Measurements from ENCODE around the gene ZFAND2B.

ZFAND2B gene

DNA sequence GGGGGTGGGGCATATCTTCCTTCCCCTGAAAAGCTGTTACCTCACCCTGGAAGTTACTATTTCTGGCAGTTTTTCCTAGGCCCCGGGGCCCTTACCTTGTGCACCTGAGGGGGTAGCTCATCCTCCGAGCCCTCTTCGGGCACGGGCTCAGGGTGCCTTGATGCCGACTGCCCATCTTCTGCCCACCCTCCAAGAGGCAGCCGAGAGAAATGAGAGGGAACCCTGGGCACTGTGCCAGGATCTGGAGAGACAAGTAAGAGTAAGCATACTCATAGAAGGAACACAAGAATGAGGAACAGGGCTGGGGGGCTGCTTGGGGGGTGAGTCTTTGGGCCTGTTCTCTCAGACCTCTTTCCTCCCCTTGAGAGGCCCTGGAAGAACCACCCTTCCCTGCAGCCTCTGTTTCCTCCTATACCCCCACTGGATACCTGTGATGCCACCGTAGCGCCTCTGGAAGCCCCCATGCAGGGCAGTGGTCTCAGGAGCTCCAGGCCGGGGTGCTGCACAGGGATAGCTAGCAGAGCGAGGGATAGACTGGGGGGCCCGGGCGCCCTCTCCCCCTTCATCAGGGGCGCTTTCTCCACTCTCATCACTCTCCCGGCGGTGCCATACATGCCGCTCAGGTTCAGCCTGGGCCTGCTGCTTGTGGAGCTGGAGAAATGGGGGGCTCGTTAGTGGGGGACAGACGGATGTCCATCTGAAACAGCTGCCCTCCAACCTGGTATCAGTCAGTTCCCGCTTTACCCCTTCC is 14.2 kb downstream of the ZFAND2B start:
- no peak for DNase-seq (ENCODE audit: low spot score)

DNA sequence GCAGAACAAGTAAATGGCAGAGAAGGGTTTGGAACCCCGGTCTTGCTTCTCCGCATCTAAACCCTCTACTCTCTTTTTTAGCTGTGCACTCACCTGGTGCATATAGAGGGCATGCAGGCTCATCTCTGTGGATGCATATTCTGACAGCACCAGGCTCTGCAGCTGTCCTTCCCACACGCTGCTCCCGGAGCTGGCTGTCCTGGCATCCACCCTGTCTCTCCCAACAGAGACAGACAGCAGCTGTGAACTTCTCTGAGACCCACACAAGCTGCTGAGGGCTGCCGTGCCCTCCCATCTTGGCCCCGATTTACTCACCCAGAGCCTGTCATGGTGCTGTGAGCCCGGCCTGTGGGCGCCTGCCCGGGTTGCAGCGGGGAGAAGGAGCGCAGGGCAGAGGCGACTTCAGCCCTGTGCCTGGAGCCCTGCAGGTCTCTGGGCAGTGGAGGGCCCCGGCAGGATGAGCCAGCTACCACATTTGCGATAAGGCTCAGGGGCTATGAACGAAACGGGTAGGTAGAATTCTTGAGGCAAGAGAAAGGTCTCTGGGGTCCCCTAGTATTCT is 15.5 kb downstream of the ZFAND2B start:
- no peak for DNase-seq (ENCODE audit: low spot score)

DNA sequence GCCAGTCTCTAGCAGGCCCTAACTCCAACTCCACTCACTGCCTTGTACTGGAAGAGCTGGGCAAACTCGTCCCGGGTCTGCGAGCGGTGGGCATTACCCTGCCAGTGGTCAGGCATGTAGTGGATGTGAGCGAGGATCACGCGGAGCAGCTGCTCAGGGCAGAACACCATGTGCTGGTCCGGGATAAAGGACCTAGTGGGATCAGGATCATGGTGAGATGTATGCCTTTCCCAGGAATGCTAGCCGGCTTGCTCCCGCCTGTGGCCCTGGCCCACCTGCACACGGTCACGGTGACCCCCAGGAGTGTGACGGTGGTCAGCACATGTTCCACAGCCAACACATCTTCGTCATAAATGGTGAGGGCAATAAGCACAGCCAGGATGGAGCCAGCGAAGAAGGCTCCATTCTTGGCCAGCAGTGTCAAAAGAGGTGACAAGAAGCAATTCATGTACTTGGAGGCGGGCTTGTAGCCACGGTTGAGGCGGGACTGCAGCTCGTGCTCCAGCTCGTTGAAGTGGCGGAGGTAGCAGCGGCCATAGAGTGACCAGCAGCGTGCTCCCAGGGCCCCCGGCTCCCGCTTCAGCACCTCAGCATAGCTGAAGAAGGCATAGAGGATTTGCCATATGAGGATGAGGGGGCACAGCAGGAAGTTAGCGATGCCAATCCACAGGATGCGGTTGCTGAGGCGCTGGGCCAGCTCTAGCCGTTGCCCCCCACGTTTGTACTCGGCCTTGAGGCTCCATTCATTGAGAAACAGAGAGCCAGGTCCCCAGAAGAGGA is 17.4 kb downstream of the ZFAND2B start:
- no peak for DNase-seq (ENCODE audit: low spot score)

DNA sequence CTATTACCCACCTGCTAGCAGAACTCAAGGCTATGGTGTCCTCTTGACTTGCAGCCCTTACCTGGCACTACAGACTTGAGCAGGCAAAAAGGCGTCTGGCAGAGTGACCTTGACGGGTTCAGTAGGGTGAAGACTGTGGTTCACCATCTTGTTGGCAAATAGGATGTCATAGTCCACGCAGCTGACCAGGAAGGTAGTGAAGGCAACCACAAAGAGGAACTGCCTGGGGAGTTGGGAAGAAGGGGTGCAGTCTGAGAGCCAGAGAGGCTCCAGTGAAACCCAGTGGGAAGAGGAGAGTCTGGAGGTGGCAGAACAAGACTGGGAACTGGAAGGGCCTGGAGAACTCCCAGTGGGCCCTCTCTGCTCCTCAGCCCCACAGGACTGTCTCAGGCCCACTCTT is 18.8 kb downstream of the ZFAND2B start:
- no peak for DNase-seq (ENCODE audit: low spot score)

DNA sequence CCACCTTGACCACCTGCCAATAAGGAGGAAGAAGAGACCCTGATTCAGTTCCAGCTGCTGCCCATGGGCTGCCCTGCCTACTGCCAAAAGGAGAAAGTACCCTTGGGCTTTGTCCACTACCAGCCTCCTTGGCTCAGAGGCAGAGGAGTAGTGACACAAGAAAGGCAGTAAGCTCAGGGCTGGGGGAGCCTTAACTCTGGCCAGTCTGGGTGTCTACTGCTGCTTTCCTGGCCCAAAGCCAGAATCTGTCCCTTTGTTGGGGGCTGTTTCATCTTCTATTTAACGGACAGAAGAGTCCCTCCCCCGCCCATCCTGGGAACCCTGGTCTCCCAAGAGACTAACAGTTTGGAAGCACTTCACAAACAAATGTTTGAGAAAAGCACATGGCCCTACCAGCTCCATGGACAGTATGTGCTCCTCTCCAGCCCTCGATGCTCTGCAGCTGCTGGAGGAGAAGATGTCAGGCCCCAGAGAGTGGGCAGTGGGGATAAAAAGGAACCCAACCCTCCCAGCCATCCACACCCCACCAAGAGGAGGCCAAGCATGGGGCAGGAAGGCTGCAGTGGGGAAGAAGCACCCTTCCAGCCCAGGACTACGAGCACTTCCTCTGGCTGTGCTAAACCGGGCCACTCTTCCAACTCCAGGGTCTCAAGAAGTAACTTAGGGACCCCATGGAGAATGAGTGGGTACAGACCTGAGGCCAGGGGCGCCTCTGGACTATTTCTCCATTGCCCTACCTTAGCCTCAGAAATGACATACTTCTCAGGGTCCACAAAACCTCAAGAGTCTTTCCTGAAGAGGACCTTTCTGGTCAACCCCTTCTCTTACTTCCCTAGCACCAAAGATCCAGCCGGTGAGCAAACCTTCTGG is 21.7 kb downstream of the ZFAND2B start:
- no peak for DNase-seq (ENCODE audit: low spot score)

DNA sequence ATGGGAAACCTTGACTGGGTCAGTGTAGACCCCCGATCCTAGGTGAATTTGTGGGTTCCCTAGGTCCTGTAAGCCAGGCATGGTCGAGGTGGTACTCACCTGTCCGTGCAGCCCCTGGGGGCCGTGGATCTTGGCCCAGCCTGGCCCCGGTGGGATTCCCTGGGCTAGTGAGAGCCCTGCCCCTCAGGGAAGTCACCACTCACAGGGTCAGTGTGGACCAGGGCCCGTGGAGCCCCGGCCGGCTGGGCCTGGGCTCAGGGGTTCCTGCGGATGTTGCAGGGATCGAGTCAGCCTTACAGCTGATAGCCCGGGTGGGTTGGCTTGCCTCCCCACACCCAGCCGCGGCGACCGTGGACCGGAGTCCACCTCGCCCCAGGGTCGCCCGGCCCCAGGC is 22.3 kb downstream of the ZFAND2B start:
- no peak for DNase-seq (ENCODE audit: low spot score)

DNA sequence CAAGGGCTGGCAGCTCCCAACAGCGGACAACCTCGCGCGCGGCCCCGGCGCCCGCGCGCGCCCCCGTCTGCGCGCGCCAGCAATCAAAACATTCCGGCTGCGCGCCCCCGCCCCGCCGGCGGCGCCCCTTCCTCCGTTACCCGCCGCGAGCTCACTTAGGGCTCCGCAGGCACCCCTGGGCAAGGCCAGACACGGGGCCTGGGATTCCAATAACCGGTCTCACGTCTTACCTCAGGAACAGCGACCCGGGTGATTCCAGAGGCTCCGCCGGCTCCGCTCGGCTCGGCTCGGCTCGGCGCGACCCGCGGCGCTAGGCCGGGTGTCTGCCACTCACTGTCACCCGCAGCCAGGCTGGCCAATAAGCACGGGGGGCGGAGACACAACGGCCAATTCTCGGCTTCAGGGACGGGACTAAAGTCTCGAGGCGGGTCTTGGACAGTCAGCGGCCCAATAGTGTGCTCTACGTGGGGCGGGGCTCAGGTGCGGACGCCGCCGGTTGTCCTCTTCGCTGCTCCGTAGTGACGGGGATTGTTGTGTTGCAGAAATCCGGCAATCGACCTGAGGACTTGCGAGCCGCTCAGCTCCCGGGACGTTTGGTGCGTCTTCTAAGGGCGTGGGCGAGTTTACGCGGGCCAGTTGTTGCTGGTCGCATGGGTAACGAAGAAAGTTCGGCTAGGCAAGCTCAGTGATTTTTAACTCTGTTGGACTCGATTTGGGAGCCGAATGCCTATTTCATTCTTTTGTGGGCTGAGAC is 22.9 kb downstream of the ZFAND2B start, which contains the start of the genes ANKZF1 and ATG9A:
ANKZF1 (plus strand) TSS at position 502 of the 754 bp plus-strand sequence. CDS start 452 bp downstream, outside the sequence.
ATG9A (minus strand) TSS at position 332 of the 754 bp plus-strand sequence. CDS start 1,612 bp downstream, outside the sequence.
- peak; percentile 97 for DNase-seq (ENCODE audit: low spot score)

DNA sequence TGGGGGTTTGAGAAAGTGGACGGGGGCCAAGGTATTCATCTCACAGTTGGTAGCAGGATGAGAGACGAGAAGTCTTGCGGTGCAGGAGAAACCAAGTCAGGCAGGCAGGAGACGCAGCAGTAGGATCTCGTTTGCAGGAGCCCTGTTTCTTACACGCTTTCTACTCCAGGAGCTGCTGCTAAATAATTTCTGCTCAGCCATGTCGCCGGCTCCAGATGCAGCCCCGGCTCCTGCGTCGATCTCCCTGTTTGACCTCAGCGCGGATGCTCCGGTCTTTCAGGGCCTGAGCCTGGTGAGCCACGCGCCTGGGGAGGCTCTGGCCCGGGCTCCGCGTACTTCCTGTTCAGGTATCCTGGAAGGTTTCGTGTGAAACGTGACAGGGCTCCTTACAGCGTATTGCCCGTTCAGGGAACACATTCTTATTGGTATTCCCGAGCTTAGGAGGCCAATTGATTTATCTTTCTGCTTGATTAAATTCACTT is 23.5 kb downstream of the ZFAND2B start:
- DNase-seq (ENCODE audit: low spot score): no peak

DNA sequence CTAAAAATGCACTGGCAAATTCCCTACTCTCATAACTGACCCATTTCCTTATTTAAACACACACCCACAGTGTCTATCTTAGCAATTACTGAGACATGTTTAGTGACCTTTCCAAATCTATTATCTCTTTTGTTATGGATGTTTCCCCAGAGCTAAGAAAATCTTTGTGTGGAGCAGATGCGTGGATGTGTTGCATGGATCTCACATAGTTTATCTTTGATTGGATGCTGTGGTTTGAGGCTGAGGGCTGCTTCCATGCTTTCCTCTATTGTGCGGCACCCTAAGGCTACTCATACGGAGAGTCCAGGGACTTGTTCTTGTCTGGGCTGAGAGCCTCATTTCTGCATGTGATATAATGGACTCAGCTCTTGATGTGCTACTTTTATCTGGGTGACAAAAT is 27.7 kb downstream of the ZFAND2B start:
- DNase-seq (ENCODE audit: low spot score): no peak

DNA sequence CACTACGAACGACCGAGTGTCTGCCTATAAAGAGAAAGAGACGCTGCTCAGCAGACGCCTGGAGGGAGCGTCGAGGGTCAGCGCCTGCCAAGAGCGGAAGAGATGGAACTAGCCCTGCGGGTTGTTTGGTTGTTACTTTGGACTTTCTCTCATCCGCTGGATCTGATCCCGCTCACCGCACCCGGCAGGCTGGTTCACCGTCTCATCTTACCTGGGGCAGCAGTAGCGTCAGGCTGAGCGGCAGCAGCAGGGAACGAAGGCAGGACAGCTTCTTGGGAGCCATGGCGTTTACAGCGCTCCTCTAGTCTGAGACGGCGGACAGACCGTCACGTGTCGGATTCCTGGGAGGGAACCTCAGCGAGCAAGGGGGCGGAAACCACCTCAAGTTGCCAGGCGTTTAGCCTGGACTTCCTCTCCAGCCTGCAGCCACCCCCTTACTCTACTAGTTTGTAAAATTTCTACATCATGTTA is 36.7 kb downstream of the ZFAND2B start:
- DNase-seq (ENCODE audit: low spot score): no peak

DNA sequence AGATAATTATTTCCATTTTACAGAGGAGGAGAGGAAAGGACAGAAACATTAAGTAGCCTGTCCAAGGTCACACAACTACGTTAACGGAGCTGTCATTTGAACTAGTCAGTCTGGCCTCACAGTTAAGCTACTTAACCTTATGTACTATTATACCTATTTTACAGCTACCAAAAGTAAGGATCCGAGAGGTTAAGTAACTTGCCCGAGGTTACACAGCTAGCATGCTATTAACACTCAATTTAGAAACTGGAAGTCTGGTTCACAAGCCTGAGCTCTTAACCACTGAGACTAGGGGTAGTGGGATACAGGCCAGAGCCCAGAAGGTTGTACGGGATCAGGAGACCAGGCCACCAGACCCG is 38.2 kb downstream of the ZFAND2B start:
- no peak for DNase-seq (ENCODE audit: low spot score)

DNA sequence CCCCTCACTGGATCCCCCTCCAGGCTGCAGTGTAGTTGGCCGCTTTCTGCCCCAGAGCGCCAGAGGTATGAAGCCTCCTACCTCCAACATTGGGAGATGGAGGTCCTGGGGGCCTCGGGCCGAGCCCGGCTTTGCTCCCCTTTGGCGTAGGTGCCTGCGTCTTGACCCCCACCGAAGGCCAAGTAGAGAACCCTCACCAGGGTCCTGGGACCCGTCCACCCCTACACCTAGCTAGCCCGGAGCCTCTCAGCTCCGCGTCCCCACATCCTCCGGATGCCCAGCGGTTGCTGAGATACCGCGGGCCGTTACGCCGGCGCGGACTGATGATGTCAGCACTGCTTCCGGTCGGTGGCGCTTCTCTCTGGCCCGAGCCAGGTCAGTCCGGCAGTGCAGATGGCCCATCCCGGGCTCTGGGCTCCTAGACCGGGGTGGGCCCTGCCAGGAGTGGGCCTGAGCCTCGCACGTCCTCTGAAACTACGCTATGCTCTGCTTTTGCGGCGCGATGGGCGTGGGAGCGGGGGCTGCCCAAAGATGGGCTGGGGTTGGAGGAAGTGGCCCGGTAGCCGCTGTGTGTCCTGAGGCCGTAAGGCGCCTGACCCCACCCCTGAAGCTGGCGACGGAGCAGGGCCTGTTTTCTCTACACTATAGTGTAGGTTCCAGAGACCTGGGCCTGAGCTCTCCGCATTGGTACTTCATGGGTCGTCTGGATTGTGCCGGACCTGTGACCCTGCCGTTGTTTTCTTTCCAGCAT is 38.7 kb downstream of the ZFAND2B start, which contains the start of the genes GLB1L and STK16:
GLB1L (minus strand) TSS at position 297 of the 751 bp plus-strand sequence. CDS start 1,871 bp downstream, outside the sequence.
STK16 (plus strand) TSS at position 332 of the 751 bp plus-strand sequence. CDS start 521 bp downstream, outside the sequence.
- DNase-seq (ENCODE audit: low spot score): peak; percentile 84

DNA sequence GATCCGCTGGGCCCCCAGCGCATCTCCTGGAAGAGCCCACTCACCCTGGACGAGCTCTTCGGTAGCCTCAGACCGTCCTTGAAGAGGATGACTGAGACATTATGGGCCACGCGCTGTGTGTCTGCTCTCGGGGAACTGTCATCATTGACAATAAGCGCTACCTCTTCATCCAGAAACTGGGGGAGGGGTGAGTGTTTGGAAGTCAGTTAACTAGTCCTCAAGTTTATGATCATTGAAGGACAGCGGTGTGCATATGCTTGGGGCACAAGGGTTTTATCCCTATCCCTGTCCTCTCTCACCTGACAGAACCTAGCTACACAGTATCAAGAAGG is 39.3 kb downstream of the ZFAND2B start:
- no peak for DNase-seq (ENCODE audit: low spot score)

DNA sequence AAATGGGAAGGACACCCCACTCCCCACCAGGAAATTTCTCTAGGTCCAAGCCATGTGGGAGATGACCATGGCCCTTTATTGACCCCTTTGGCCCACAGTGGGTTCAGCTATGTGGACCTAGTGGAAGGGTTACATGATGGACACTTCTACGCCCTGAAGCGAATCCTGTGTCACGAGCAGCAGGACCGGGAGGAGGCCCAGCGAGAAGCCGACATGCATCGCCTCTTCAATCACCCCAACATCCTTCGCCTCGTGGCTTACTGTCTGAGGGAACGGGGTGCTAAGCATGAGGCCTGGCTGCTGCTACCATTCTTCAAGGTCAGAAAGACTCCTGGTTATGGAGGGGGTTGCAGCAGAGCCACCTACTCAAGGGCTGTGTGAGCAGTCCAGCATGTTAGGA is 40.0 kb downstream of the ZFAND2B start:
- no peak for DNase-seq (ENCODE audit: low spot score)

DNA sequence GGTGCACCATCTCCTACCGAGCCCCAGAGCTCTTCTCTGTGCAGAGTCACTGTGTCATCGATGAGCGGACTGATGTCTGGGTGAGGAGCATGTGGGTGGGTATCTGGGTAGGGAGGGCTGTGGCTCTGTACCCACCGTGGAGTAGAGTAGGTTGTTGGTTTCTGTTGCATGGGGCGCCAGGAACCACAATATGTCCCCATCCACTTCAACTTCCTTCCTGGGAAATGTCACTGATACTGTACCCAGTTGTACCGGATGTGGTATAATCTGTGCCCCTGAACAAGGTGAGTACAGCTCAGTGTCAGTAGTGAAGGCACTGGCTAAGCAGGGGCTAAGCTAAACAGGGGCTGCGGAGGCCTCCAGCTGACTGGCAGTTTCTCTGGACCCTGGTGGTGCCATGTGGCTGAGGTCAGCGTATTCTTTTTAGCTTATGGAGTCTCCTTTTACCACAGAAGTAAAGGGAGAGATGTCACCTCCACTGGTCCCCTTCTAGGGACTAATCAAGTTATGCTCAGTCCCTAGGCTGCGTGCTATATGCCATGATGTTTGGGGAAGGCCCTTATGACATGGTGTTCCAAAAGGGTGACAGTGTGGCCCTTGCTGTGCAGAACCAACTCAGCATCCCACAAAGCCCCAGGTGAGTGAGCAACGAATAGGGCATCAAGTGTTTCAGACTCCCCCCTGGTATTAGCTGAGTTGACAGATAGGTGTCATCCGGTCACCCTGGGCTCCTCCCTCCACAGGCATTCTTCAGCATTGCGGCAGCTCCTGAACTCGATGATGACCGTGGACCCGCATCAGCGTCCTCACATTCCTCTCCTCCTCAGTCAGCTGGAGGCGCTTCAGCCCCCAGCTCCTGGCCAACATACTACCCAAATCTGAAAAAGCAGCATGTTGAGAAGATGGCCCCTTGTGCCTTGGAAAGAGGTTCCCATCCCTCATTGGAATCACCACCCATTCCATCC is 41.4 kb downstream of the ZFAND2B start:
- no peak for DNase-seq (ENCODE audit: low spot score)

DNA sequence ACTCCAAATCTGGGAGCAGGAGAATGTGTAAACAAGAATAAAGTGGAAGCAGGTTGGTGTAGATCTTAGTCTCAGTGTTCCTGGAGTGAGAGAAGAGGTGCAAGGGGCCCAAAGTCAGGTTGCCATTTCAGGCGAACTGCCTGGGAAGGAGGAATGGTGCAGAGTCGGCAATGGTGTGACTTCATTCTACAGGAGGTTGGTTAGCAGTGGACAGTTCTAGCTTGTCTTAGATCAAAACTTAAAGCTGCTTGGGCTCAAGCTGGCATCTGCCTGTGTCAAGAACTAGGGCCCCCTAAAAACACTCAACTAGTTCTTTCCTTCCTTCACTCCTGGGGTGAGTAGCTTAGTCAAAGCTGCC is 42.2 kb downstream of the ZFAND2B start:
- no peak for DNase-seq (ENCODE audit: low spot score)

DNA sequence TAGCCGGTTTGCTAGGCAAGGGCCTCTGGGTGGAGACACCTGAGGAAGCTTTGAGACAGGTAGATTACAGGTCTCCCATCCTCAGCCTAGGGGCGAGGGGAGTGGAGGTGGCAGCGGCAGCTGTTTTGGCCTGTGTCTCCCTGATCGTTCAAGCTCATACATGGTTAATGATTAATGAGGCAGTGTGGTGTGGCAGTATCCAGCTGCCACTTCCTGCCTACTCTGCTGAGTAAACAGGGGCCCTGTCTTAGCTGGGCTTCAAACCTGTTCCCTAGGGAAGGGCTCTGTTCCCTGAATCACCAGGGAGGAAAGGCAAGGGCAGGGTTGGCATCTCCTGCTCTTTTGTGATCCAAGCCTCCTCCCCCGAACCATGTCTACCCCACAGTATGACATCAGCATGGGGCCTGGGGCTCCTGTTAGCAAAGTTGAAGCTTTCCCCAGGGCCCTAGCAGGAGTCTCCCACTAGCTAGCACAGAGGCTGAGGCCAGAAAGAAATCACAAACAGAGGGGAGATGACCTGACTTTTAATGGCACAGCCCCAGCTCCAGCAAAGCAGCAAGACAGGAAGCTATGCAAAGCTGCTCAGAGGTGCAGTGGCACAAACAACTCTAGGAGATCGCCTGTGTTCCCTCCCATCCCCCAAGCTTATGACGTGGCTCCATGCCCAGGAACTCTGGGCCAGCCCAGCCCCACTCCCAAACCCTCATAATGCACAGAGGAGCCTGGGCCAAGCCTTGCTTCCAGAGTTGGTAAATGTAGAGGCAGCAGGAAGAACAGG is 42.8 kb downstream of the ZFAND2B start:
- peak; percentile 86 for DNase-seq (ENCODE audit: low spot score)

All from kidney capillary endothelial cell (primary cell).